ENCODE measurements around the gene STXBP5L.

STXBP5L gene

DNA sequence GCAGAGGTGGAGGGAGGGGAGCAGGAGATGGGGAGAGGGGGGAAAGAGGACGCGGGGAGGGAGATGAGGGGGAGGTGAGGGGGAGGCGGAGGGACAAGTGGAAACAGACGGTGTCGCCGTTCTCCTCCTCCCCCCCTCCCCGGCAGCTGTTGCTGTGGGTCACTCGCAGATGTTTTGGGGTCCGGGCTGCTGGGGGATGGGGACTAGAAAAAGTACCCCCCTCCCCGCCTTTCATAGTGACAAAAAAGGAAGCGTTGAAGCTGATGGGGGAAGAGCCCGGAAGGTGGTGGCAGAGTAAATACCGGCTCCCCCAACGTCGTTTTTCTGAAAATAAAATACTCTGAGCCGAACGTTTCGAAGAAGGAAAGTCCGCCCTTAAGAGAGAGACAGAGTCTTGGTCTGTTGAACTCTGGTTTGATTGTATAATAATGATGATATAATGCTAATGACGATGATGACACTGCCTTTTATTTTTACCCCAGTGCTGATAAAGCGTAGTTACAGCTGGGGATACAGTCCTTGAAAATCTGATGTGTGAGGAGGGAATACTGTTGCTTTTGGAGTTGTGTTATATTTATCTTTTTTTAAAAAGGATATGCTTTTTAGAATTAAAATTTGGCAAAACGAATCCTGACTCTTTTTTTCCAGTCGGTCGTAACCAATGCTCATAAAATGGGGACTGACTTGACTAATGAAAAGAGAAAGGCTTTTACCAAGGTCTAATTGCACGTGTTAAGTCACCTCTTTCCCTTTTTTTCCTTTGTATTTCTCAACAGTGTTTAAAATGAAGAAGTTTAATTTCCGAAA lies 993 bp downstream of the STXBP5L start:
- DNase-seq (ENCODE audit: low read depth) = no peak
- no peak for TF ChIP-seq MYC (IDR thresholded peaks at IDR 0.05; ENCODE audit: low read depth, low read length)
- no peak for TF ChIP-seq POLR2A (IDR thresholded peaks at IDR 0.05; ENCODE audit: extremely low read depth, insufficient read length)
- TF ChIP-seq, protein P1, sequence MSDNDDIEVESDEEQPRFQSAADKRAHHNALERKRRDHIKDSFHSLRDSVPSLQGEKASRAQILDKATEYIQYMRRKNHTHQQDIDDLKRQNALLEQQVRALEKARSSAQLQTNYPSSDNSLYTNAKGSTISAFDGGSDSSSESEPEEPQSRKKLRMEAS (IDR thresholded peaks at IDR 0.05; ENCODE audit: low read depth, low read length) = no peak
- TF ChIP-seq, protein P2, sequence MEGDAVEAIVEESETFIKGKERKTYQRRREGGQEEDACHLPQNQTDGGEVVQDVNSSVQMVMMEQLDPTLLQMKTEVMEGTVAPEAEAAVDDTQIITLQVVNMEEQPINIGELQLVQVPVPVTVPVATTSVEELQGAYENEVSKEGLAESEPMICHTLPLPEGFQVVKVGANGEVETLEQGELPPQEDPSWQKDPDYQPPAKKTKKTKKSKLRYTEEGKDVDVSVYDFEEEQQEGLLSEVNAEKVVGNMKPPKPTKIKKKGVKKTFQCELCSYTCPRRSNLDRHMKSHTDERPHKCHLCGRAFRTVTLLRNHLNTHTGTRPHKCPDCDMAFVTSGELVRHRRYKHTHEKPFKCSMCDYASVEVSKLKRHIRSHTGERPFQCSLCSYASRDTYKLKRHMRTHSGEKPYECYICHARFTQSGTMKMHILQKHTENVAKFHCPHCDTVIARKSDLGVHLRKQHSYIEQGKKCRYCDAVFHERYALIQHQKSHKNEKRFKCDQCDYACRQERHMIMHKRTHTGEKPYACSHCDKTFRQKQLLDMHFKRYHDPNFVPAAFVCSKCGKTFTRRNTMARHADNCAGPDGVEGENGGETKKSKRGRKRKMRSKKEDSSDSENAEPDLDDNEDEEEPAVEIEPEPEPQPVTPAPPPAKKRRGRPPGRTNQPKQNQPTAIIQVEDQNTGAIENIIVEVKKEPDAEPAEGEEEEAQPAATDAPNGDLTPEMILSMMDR (IDR thresholded peaks at IDR 0.05; ENCODE audit: low read depth, low read length) = no peak
- H3K4me3 ChIP-seq (ENCODE audit: low read depth, low read length) = no peak overlapping the region

DNA sequence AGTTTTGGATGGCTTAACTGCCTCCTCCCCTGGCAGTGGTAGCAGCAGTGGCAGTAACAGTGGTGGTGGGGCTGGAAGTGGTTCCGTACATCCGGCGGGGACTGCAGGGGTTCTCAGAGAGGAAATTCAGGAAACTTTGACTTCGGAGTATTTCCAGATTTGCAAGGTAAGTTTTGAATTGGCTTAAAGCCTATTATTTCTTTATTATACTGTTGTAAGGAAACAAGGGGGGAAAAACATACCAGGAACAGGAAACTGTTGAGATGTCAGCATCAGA lies 1.5 kb downstream of the STXBP5L start:
- H3K4me3 ChIP-seq (ENCODE audit: low read depth, low read length) = no peak overlapping the region
- DNase-seq (ENCODE audit: low read depth) = no peak
- TF ChIP-seq POLR2A (IDR thresholded peaks at IDR 0.05; ENCODE audit: extremely low read depth, insufficient read length) (no peak), MYC (IDR thresholded peaks at IDR 0.05; ENCODE audit: low read depth, low read length) (no peak)
- TF ChIP-seq, protein P2 (IDR thresholded peaks at IDR 0.05; ENCODE audit: low read depth, low read length) = no peak
- TF ChIP-seq, protein P1 (IDR thresholded peaks at IDR 0.05; ENCODE audit: low read depth, low read length) = no peak

DNA sequence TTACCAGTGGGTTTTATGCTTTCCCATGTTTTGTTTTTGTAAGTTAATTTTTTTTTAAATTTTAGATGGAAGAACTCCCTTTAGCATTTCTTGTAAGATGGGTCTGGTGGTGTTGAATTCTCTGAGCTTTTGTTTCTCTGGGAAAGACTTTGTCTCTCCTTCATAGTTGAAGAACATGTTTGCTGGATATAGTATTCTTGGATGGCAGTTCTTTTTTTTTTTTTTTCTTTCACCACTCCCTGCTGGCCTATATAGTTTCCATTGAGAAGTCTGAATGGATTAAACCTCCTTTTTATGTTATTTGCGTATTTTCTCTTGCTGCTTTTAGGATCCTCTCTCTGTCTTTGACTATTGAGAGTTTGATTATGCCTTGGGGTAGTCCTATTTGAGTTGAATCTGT lies 18.1 kb downstream of the STXBP5L start:
- no peak for DNase-seq (ENCODE audit: low read depth)
- H3K4me3 ChIP-seq (ENCODE audit: low read depth, low read length) = no peak overlapping the region
- no peak for TF ChIP-seq MYC (IDR thresholded peaks at IDR 0.05; ENCODE audit: low read depth, low read length)

DNA sequence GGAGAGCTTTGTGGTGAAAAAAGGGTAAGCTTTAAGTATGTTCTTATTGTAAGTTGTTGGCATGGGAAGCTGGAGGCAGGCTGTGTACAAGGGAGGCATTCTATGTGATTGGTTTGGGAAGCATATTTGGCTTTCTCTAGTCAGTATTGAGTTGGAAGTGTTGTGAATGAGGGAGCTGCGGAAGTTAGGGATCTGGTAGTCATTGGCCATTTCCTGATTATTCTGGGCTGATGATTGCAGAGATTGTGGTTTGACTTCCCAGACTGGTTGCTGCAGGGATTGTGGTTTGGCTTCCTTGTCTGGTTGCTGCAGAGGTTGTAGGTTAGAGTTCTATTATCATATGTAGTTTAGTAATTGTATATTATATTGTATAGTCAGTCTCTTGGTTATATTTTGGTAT lies 21.0 kb downstream of the STXBP5L start:
- DNase-seq (ENCODE audit: low read depth) = no peak
- TF ChIP-seq, protein P1 (IDR thresholded peaks at IDR 0.05; ENCODE audit: low read depth, low read length) = no peak
- TF ChIP-seq MYC (IDR thresholded peaks at IDR 0.05; ENCODE audit: low read depth, low read length) = no peak
- no peak for TF ChIP-seq POLR2A (IDR thresholded peaks at IDR 0.05; ENCODE audit: extremely low read depth, insufficient read length)
- TF ChIP-seq, protein P2 (IDR thresholded peaks at IDR 0.05; ENCODE audit: low read depth, low read length) = no peak
- no peak overlapping the region for H3K4me3 ChIP-seq (ENCODE audit: low read depth, low read length)

DNA sequence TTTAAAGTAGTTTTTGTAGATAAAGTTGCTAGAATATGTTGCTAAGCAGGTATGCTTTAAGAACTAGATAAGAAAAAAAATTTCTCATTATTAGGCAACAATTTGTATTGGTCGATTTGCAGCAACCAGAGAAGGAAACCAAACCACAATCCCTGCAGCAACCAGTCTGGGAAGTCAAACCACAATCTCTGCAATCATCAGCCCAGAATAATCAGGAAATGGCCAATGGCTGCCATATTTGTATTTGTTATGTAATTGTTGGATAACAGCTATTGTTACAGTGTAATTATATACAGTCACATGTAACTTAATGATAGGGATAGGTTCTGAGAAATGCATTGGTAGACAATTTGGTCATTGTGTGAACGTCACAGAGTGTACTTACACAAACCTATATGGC lies 23.6 kb downstream of the STXBP5L start:
- DNase-seq (ENCODE audit: low read depth) = no peak
- TF ChIP-seq MYC (IDR thresholded peaks at IDR 0.05; ENCODE audit: low read depth, low read length) (no peak), POLR2A (IDR thresholded peaks at IDR 0.05; ENCODE audit: extremely low read depth, insufficient read length) (no peak)
- TF ChIP-seq, protein P2 (IDR thresholded peaks at IDR 0.05; ENCODE audit: low read depth, low read length) = no peak
- TF ChIP-seq, protein P1 (IDR thresholded peaks at IDR 0.05; ENCODE audit: low read depth, low read length) = no peak
- no peak overlapping the region for H3K4me3 ChIP-seq (ENCODE audit: low read depth, low read length)

DNA sequence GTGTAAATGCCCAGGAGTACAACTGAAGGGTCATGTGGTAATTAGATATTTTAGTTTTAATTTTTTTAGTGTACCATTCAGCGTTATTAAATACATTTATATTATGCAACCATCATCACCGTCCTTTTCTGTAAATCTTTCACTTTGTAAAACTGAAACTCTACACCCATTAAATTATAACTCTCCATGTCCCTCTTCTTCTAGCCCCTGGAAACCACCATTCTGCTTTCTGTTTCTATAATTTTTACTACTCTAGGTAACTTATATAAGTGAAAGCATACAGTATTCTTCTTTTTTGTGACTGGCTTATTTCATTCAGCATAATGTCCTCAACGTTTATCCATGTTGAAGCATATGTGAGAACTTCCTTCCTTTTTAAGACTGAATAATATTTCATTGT lies 48.1 kb downstream of the STXBP5L start:
- DNase-seq (ENCODE audit: low read depth) = no peak
- no peak for TF ChIP-seq MYC (IDR thresholded peaks at IDR 0.05; ENCODE audit: low read depth, low read length)
- TF ChIP-seq, protein P1 (IDR thresholded peaks at IDR 0.05; ENCODE audit: low read depth, low read length) = no peak
- no peak for TF ChIP-seq POLR2A (IDR thresholded peaks at IDR 0.05; ENCODE audit: extremely low read depth, insufficient read length)
- TF ChIP-seq, protein P2 (IDR thresholded peaks at IDR 0.05; ENCODE audit: low read depth, low read length) = no peak
- no peak overlapping the region for H3K4me3 ChIP-seq (ENCODE audit: low read depth, low read length)

Data from NB4 (cell line).